Fibroblast of lung (primary cell): Measurements from ENCODE around the gene IL2RA.

ENCODE experiments used
- CTCF ChIP-seq, 2 donors: IDR thresholded peaks in 1 of 2; conservative IDR thresholded peaks in 1 of 2; 1 replicate in 1 of 2; 2 replicates in 1 of 2; pipeline ENCODE4 v1.5.1; 2011 to 2012; ENCODE audit warnings: low read length in 2 of 2, control low read depth in 1 of 2, inconsistent platforms in 1 of 2, low read depth in 1 of 2, mild to moderate bottlenecking in 1 of 2
- EZH2 ChIP-seq: IDR thresholded peaks from 2 replicates; pipeline ENCODE4 v1.5.1; 2012; ENCODE audit warnings: low read length, control low read depth, mild to moderate bottlenecking; ENCODE audit errors: missing control alignments

GRCh38 chr10:6030940-6031339 is 31.2 kb downstream of the IL2RA start:
- TF ChIP-seq EZH2, result no peak
- TF ChIP-seq CTCF (conservative IDR thresholded peaks at IDR 0.05 in 1 of 2, IDR thresholded peaks at IDR 0.05 in 1 of 2; ENCODE audit: low read depth in 1 of 2, low read length in 2 of 2), result no peak
